SH-SY5Y (cell line): Measurements from ENCODE around the gene TMEM106B.

Source experiments
- GATA2 ChIP-seq: IDR thresholded peaks from 2 replicates; pipeline ENCODE4 v1.6.1; 2011; ENCODE audit warnings: mild to moderate bottlenecking, low read depth, low read length
- GATA3 ChIP-seq: IDR thresholded peaks from 2 replicates; pipeline ENCODE4 v1.6.1; 2011; ENCODE audit warnings: low read depth, mild to moderate bottlenecking, low read length, moderate library complexity

The TMEM106B gene

DNA sequence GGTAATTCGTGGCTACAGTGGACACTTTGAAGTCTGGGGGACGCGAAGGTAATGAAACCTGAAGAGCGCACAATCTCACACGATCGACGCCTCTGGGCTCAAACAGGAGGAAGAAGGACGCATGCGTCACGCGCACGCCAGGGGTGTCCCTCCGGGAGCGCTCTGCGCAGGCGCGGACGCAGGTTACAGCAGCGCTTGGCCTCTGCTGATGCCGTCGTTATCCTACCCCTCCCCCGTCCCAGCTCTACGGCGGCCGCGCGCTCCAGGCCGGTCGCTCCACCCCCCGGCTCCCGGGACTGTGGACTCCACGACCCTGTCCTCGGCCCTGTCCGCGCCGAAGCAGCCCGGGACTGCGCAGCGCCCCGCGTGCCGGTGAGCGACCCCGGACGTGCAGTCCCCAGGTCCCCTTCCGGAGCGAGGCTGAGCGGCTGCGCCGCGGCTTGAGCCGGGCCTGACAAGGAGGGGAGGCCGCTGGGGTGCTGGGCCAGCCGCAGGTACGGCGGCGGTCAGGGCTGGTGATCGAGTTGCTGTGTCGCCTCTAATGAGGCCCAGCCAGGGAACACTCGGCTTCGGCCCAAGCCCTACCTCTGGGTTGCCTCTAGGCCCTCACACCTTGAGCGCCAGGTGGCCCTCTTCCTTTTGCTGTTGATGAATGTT, at the start of gene TMEM106B:
TSS of gene TMEM106B (plus strand) at position 241 of the 657 bp plus-strand sequence. CDS start 3,517 bp downstream, outside the sequence.
- TF ChIP-seq GATA3: peak; percentile 70; the same call in 1 of the 2 replicates
- peak; percentile 96 for TF ChIP-seq GATA2

DNA sequence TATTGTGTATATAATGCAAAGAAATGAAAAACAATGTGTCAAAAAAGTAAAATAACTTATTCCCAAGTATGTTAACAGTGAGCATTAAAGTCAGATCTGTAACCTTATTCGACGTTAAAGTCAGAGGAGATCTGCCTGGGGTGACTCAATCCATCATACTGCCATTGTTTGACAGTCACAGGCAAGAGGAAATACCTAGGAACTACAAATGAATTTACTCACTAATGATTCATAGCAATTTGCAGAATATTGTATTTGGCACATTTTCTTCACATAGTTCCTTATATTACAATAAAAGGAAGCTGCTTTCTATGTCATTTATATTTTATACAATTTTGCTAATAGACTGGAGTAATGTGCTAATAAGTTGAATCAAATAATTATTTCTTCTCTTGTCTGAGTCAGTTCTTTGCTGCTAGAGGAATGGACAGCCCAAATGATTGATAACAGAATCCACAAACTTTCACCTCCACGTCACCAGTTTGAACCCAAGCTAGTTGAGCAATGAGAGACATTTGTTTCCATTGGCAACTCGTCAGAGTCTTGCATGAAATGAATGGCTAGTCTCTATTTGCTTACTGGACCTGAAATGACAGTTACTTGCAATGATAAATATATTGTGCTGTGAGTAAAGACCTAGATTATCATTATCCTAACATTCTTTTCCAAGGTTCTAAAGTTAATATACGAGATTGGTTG, 48.5 kb upstream of the TMEM106B start:
- no peak for TF ChIP-seq GATA2
- no peak for TF ChIP-seq GATA3

DNA sequence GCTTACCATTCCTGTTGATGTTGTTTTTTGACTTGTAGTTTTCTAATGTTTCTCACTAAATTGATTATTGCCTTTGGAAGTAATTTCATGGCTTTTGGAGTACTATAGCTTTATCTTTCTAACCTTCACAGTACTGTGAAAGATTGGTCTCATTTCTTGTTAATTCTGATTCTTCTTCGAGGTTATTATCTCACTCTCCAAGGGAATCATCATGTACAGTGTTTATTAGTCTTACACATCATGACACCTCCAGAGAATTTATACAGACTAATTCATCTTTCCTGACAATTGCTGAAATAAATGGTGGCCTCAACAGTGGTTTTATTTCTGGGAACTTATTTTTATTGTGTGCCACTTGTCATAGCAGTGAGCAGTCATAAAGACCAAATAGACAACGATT, 37.4 kb upstream of the TMEM106B start:
- TF ChIP-seq GATA3: no peak
- no peak for TF ChIP-seq GATA2

DNA sequence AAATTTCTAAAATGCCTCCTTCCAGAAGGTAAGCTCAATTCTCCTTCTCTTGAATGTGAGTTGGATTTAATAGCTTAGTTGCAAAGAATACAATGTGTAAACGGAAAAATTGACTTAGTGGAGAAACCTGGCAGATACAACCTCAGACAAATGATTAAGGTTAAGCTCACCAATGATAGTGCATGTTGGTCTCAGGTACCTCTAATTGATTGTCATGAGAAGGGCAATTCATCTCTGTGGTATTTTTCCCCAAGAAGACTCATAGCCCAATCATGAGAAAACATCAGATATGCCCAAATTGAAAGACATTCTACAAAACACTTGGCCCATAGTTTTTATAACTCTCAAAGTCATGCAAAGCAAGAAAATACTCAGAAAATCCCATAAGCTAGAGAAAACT, 36.2 kb upstream of the TMEM106B start:
- TF ChIP-seq GATA2: no peak

DNA sequence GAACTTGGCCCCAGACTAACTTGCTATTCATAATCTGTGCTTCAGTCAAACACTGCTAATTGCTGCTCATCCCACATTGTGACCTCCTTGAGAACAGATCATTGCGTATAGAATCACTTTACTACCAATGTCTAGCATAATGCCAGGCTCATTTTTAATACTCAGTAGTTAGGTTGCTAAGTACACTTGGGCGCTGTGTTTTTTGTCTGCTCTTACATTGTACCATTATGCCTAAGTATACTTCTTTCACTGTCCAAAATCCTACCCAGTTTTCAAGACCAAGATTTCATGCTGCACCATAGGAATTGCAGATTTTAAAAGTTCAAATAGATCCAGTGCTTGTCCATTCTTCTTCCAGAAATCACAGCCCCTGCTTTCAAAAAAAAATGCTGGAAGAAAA, 32.8 kb upstream of the TMEM106B start:
- no peak for TF ChIP-seq GATA2
- no peak for TF ChIP-seq GATA3

DNA sequence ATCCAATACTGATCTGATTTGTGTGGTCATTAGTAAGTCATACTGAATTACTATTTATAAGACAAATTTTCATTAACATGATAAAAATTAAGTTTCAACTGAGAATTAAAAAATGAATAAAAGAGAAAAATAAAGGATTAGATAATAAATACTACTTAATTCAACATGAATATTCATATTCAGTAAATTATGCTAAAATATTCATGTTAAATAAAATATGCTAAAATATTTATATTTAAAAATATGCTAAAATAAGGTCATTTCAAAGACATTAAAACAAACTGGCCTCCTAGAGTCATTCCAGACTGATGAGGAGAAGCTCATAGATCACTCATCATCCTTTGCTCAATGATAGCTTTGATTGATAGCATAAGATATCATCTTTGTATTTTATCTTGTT, 16.7 kb upstream of the TMEM106B start:
- no peak for TF ChIP-seq GATA2
- TF ChIP-seq GATA3: no peak

DNA sequence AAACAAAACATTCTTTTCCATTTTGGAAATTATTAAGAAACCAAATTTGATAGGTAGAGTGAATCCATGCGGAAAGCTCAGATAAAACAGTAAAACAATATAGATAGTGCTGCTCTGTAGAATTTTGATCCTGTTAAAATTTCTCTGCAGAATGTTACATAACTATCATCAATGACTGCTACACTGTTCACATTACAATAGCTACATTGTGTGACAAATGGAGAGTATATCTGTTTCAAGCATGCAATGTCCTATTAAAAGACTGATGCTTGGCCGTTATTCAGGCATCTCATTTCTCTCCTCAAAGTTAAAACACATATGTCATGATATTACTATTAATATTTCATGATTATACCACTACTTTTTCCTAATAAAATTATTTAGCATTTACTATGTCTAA, 14.7 kb upstream of the TMEM106B start:
- TF ChIP-seq GATA2 (no peak), GATA3 (no peak)

DNA sequence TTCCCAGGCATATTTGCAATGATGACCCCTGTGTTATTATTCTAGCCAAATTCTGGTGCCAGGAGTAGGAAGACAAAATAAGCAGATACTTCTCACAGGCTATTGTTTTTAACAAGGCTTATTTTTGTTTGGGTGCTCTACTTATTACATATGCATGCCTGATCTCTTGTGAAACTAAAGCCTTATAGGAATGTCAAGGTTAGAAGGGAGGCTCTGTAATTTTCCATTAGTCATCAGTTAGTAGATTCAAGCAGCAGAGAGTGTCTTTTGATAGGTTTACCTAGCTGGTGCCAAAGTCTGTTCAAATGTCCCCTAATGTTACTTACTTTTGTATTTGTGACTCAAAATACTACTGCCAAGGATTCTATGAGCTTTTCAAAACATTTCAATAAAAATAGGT, 11.7 kb upstream of the TMEM106B start:
- TF ChIP-seq GATA3: no peak
- no peak for TF ChIP-seq GATA2

DNA sequence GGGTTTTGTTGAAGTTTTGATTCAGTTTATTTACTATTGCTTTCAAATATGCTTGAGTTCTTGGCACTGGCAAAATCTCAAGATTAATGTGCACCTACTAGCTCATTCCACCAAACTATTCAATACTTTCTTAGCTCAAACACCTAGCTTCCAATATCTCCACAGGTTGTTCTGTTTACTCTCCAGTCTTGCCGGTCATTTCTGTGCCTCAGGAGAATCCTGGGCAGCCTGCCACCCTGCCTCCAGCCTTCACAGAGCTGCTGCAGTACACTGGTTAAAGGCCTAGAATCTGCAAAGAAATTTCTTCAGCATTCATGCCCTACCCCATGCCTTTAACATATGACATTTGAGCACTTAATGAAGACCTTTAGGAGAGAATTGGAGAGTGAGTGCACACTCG, 4.0 kb upstream of the TMEM106B start:
- TF ChIP-seq GATA2 (no peak), GATA3 (no peak)

DNA sequence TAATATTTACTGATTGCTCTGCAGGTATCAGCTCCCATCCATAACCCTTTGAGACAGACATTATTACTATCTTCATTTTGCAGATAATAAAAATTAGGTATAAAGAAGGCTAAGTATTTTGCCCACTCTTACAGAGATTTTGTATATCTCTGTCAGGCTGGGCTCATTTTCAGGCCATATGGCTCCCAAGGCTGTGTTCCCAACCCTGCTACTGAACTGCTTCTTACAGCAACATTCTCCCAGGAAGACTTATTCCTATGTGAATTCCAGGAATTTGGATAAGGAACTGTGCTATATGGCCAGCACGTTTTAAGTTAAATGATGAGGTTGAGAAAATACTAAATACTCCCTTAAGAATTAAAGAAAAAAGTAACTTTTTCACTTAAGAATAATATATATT, 1.9 kb upstream of the TMEM106B start:
- TF ChIP-seq GATA3: no peak
- no peak for TF ChIP-seq GATA2

DNA sequence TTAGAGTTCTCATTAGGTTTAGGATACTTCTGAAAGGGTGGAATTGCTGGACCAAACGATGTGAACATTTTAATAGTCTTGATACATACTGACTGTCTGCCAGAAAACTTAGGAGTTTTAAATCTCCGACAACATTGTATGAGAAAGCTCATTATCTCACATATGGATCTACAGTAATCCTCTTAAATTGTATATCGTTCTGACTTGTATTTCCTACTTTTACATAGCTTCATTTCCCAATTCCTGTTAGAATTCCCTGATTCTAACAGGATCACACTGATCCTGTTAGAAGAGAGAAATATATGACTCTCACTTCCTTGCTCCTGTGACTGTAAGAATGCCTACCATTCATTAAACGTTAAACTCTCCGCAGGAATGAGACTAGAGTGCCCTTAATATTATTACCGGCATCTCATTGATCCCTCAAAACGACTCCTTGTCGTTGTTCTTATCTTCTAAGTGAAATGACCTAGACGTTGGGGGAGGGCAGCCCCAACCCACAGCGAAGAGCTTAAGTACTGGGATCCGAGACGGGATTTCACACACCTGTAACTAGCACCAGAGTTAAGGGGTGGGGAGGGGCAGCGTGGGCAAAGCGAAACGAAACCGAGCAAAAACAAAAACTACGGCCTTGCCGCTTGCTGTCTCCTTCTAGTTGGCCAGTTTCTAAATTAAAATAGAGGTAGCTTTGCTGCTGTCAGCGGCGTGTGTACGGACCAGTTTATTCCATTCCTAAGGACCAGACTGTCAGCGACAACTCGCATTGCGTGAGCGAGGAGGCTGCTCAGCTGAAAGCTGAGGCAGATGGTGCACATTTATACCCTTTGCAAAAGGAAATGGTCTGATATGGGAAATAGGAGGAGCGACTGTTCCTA, 678 bp upstream of the TMEM106B start:
- TF ChIP-seq GATA3 (peak; percentile 53), GATA2 (no peak; the same call in 1 of the 2 replicates)

DNA sequence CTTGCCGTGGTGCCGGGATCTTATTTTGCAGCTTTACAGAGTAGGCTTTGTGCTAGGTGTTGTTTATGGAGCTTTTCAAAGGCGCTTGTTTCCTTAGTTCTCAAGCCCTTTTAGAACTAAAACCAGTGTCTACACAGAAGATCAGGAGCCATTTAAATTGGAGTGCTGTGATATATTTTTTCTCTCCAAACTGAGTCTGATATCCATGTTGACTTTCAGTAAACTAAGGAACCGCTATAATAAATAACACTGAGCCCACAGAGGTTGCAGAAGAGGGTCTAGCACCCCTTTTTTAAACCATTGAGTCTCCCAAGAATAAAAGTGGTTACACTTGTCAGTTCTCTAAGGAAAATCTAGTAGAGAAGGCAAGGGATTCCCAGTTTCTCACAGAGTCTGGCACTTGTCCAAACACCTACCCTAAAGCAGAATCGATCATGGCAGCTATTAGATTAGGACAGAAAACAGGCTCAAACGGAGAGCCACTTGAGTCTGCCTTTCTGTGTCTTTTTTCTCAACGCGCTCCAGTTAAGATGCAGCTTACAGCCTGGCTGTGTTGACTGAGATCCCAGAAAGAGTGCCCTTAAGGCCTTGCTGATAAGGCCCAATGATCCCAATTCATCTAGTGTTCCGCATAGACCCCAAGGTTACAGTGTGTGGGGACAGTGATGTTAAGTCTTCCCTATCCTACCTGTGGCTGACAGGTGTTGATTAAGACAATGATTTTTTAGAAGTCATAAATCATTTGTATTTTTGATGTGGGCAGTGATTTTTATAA, 804 bp downstream of the TMEM106B start:
- TF ChIP-seq GATA2 (peak; percentile 31; the same call in 1 of the 2 replicates), GATA3 (no peak)

DNA sequence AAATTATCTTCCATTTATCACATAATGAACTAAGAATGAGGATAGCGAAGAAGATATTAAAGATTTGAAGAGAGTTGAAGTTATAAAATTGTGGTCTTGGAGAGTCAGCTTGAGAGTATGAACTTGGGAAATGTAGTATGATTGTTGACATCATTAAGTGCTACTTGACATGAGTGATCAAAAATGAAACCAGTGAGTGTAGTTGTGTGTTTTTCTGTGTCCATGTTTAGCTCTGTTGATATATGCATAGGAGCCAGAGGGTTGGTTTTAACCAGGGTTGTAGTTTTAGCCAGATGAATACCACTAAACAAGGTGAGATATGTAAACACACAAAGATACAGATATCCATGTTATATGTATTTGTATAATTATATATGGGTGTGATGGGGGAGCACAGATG, 6.2 kb downstream of the TMEM106B start:
- TF ChIP-seq GATA3 (no peak), GATA2 (no peak)

DNA sequence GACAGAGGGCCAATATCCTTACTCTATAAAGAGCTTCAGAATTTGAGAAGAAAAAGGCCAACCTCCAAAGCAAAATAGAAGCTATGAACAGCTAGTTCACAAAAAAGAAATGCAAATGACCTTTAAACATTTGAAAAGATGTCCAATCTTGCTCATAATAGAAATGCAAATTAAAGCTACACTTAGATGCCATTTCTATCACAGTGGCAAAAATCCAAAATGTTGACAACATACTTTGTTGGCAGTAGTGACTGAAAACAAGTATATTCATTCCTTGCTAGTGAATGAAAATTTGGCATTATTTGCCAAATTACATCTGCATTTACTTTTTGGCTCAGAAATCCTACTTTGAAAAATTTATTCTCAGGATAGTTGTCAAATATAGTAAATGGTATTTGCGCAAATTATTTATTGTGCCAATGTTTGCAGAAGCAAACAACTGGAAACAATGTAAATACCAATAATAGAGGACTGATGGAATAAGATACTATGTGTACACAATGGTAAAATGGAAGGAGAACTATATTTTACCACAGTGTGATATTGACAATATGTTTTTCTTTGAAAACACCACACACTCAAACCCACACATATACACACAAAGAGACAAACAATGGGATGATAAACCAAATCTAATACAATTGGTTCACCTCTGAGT, 9.4 kb downstream of the TMEM106B start:
- TF ChIP-seq GATA3 (no peak), GATA2 (no peak)
